ENCODE results near the gene CRABP1.

Gene CRABP1

GRCh38 chr15:78340231-78341056, at the start of gene CRABP1:
CRABP1 (plus strand) TSS chr15:78340353; CDS start chr15:78340429, 76 bp downstream.
- no peak for DNase-seq

- no peak for DNase-seq
Measured at GRCh38 chr15:78291052-78291451, 49.1 kb upstream of the CRABP1 start.

DNA sequence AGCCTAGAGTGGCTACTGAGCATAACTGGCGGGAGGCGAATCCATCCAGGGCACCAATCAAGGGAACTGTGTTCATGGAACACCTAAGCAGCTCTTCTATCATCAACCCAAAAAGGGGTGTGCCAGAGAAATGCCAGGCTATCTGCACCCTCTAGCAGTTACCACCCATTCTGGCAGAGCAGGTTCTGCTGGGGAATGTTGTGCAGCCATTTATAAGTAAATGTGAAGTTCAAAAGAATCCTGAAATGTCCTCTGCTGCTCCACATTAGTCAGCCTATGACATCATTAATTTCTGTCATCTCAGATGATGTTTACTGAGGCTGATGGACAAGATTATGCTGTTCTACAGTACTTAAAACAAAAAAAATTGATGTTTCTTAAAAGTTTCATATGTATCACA, 48.5 kb upstream of the CRABP1 start:
- no peak for DNase-seq

DNA sequence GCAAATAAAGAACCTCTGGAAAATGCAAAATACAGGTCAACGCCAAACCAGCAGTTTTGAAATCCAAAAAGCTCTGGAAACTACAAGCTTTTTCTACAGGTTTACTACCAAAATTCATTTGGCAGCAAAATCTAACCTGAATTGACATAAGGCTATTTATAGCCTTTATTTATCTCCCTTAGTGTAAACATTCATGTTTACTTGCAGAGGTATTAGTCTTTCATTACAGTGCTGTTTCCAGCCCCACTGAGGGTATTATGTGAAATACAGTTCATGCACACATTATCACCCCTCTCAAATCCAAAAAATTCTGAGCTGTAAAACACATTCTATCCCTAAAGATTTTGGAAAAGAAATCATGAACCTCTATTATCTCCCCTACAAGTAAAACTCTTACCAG, 47.9 kb upstream of the CRABP1 start:
- DNase-seq = no peak

- DNase-seq = peak; percentile 91
Measured at GRCh38 chr15:78299101-78299930, 40.8 kb upstream of the CRABP1 start, which contains the start of gene SKIC8. SKIC8 (minus strand) TSS chr15:78299609; CDS start chr15:78295686, 3,923 bp downstream.

- DNase-seq = no peak
Measured at GRCh38 chr15:78301326-78301725, 38.8 kb upstream of the CRABP1 start.

DNA sequence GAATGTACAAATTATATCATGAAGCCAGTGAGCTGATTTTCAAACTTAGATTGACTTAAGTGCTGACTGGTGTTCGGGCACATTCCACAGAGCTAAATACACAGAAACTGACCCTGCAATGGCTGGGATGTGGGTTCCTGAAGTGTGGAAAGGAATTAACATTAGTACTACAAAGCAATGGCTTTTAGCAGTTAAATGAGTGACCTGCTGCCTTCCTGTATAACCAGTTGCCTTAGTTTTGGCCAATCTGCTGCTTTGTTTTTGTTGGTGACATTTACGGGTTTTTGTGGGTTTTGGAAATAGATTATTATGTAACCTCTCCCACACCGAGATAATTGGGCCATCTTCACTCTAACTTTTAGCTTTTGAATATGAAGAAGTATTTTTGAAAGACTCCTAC, 38.3 kb upstream of the CRABP1 start:
- peak; percentile 69 for DNase-seq

DNA sequence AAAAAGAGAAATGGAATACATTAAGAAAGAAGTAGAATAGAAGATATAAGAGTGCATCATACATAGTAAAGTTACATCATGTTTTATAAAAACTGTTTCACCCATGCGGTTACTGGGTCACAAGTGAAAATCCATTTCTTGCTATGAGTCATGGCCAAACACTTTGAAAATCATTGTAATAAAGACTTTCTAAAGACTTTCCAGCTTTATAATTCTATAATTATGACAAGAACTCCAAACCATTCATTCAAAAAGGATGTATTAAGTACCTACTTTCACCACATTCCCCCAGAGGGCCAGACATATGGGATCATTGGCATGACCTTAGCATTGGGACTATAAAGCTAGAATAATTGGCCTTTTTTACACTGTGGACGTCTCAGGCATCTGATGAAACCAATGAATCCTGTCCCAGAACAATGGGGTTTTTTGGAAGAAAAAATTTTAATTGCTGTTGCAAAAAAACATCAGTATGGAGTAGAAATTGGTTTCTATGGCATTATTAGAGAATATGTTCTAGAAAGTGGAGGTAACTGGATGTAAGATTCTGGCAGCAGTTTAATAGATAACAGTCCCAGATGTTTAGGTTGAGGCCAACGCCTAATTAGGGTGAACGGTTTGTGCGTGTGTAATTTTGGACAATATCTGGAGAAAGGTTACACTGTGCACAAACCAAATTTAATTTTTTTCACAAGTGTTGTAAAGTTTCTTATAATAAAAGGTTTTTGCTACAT, 37.4 kb upstream of the CRABP1 start:
- DNase-seq = no peak

DNA sequence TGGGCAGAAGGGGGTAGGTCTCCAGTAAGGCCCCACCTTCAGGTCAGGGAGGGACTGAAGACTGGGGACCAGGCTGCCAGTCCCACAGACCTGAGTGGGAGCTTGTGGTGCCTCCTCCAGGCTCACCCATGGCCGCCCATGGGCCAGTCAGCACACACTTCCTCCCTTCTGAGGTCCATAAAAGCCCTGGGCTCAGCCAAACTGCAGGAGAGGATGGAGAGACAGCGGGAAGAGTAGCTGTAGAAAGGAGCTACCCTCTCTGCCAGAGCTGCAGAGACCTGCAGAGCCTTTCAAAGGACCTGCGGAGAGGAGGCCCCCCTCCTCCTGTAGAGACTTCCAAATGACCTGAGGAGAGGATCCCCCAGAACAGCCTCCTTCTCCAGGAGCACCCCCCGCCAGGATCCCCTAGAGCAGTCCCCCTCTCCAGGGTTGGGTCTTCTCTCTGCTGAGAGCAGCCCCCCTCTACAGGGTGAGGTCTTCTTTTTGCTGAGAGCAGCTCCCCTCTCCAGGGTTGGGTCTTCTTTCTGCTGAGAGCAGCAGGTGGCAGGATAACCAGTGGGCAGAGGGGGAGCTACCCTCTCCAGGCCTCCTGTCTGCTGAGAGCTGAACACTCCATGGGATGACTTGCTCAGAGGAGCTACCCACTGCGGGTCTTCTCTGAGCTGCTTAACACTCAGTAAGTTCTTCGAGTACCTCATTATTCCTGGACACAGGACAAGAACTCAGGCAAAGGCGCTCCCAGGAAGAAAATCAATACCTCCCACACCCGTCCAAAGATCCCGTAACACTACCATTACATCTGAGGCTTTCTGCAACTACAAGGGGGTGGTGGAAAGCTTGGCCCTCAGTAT, 35.7 kb upstream of the CRABP1 start:
- no peak for DNase-seq

DNA sequence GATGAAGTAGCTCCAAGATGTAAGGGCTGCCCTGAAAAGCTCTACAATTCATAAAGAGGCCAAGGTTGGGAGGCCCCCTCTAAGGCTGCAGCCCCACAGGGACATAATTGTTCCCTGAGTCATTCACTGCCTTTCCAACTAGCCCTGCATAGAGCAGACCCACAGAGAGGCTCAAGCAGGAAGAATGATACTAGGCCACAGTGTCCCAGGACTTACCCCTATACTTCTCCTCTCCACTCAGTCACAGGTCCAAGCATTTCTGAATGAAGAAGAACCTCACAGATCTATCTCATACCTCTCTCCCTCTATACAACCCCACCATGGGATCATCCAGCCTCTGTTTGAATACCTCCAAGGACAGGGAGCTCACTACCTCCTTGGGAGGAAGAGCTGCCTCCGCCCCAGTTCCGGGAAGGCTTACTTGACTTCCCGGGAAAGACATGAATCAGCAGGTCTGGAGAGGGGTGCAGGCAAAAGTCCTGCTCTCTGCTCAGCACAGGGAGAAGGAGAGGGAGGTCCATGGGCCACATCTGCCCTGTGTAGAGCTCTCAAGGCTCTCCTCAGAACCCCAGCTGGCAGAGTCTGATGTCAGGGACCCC, 33.9 kb upstream of the CRABP1 start:
- DNase-seq = no peak

GRCh38 chr15:78307976-78308375, 32.2 kb upstream of the CRABP1 start:
- no peak for DNase-seq

GRCh38 chr15:78308422-78309032, 31.6 kb upstream of the CRABP1 start:
- DNase-seq = no peak

DNA sequence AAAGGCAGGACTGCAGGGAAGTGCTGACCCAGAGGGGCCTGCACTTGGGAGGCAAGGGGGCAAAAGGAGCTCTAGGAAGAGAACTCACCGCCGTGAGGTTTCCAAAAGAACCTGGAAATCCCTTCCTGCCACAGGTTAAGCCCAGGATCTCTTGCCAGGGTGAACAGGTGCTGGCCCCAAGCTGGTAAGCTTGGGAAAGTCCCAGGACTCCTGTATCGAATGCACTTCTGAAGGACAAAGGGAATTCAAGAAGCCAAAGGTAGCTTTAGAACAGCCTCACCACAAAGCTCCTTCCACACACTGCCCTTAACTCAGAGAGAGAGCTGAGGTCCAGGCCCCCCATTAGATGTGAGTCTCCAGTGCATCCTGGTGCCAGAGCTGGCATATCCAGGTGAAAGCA, 28.9 kb upstream of the CRABP1 start:
- no peak for DNase-seq

- no peak for DNase-seq
Measured at GRCh38 chr15:78312536-78312935, 27.6 kb upstream of the CRABP1 start.

DNA sequence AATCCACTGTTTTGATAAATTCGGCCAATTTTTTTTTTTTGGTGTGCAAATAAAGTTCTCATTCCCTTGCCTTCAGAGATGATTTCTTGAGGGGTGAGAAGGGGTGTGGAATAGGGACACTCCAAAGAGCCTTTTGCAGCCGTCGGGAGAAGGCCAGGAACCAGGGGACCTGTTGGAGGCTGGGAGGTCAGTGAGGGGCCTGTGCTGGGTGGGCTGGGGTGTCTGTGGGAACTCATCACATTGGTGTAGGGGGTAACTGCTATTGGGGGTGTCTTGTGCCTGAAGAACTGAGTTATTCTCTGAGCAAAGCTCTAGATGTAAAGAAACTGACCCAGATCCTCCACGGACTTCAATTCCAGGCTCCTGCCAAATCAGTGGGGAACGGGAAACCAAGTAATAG, 27.2 kb upstream of the CRABP1 start:
- no peak for DNase-seq

- DNase-seq = no peak
Measured at GRCh38 chr15:78313383-78313782, 26.8 kb upstream of the CRABP1 start.

- no peak for DNase-seq
Measured at GRCh38 chr15:78314181-78314581, 26.0 kb upstream of the CRABP1 start.

GRCh38 chr15:78315686-78316282, 24.4 kb upstream of the CRABP1 start:
- DNase-seq = no peak

GRCh38 chr15:78316283-78317083, 23.7 kb upstream of the CRABP1 start:
- DNase-seq = no peak
